DND-41 (cell line): ENCODE results near the gene GALNT18.

Experiments
- ATAC-seq: fragments of 200-7000 bp; cut with Tn5 transposase; 3 replicates; pipeline ENCODE4 v1.9.1; 2021; ENCODE audit warnings: low read depth; ENCODE audit not compliant: insufficient read depth
- DNase-seq: peaks from one replicate; pipeline ENCODE4 v3.0.0-alpha.2; 2020
- H2AFZ ChIP-seq: 2 replicates; pipeline ENCODE4 v1.6.0; 2012; ENCODE audit warnings: low read depth, low read length
- H3K27ac ChIP-seq: 2 replicates; pipeline ENCODE4 v1.5.1; 2012; ENCODE audit warnings: low read length, inconsistent platforms
- H3K27me3 ChIP-seq: fragments of 200-600 bp; sonication (generic); 2 replicates; pipeline ENCODE4 v1.6.0; 2012; ENCODE audit warnings: low read length, mild to moderate bottlenecking, inconsistent platforms; ENCODE audit not compliant: insufficient read depth, poor library complexity
- H3K36me3 ChIP-seq: 2 replicates; pipeline ENCODE4 v1.5.1; 2012; ENCODE audit warnings: low read length, inconsistent platforms; ENCODE audit not compliant: insufficient read depth
- H3K4me1 ChIP-seq: 2 replicates; pipeline ENCODE4 v1.5.1; 2012; ENCODE audit warnings: mild to moderate bottlenecking, low read length; ENCODE audit not compliant: insufficient read depth
- H3K4me2 ChIP-seq: 2 replicates; pipeline ENCODE4 v1.6.0; 2012; ENCODE audit warnings: mild to moderate bottlenecking, moderate library complexity, low read length, inconsistent platforms; ENCODE audit not compliant: insufficient read depth
- H3K4me3 ChIP-seq, 2 experiments: fragments of 200-600 bp in 1 of 2; shearing (Covaris generic) in 1 of 2; 2 replicates each; pipeline ENCODE4 v1.5.1; 2012 to 2016; ENCODE audit warnings: inconsistent platforms in 2 of 2, low read length in 2 of 2, mild to moderate bottlenecking in 2 of 2, low read depth in 1 of 2, moderate library complexity in 1 of 2
- H3K79me2 ChIP-seq: 2 replicates; pipeline ENCODE4 v1.6.0; 2012; ENCODE audit warnings: low read length, inconsistent platforms; ENCODE audit not compliant: insufficient read depth
- H3K9ac ChIP-seq: 2 replicates; pipeline ENCODE4 v1.6.0; 2012; ENCODE audit warnings: low read depth, mild to moderate bottlenecking, inconsistent platforms, low read length, moderate library complexity
- H3K9me3 ChIP-seq: 2 replicates; pipeline ENCODE4 v1.5.1; 2012; ENCODE audit warnings: low read length, moderate library complexity, mild to moderate bottlenecking, inconsistent platforms; ENCODE audit not compliant: insufficient read depth, severe bottlenecking
- H4K20me1 ChIP-seq: 2 replicates; pipeline ENCODE4 v1.6.0; 2012; ENCODE audit warnings: low read length; ENCODE audit not compliant: insufficient read depth
- CTCF ChIP-seq: IDR thresholded peaks from 2 replicates; pipeline ENCODE4 v1.5.1; 2012; ENCODE audit warnings: borderline replicate concordance, low read length, moderate library complexity, mild to moderate bottlenecking; ENCODE audit not compliant: poor library complexity, severe bottlenecking; ENCODE audit errors: extremely low read depth
- EZH2 ChIP-seq: IDR thresholded peaks from 3 replicates; pipeline ENCODE4 v1.6.1; 2012; ENCODE audit warnings: borderline replicate concordance, low read depth, mild to moderate bottlenecking, moderate library complexity, low read length, inconsistent platforms; ENCODE audit not compliant: severe bottlenecking

GALNT18 gene

GRCh38 chr11:11316651-11317230 is 305.1 kb downstream of the GALNT18 start:
- TF ChIP-seq CTCF = no peak
- TF ChIP-seq EZH2 = no peak
- Histone ChIP-seq H3K4me2 (no peak overlapping the region), H4K20me1 (no peaks in the 10 kb centered on the region), H3K9me3 (no peaks in the 10 kb centered on the region), H3K4me3 (no peak overlapping the region), H3K27me3 (no peaks in the 10 kb centered on the region), H3K79me2 (no peaks in the 10 kb centered on the region), H2AFZ (no peak overlapping the region), H3K4me1 (no peaks in the 10 kb centered on the region), H3K9ac (no peak overlapping the region), H3K27ac (no peak overlapping the region), H3K36me3 (no peaks in the 10 kb centered on the region)
- ATAC-seq = no peak
- DNase-seq = no peak

- H3K4me3 ChIP-seq = no peak overlapping the region
- no peak overlapping the region for H3K4me2 ChIP-seq
- no peaks in the 10 kb centered on the region for H4K20me1 ChIP-seq
- H3K9me3 ChIP-seq = no peaks in the 10 kb centered on the region
- no peaks in the 10 kb centered on the region for H3K4me1 ChIP-seq
- H3K27me3 ChIP-seq = no peaks in the 10 kb centered on the region
- TF ChIP-seq CTCF (no peak), EZH2 (no peak)
- no peak overlapping the region for H3K27ac ChIP-seq
- H3K79me2 ChIP-seq = no peaks in the 10 kb centered on the region
- no peaks in the 10 kb centered on the region for H3K36me3 ChIP-seq
- DNase-seq = no peak
- no peak overlapping the region for H3K9ac ChIP-seq
- no peak for ATAC-seq
- H2AFZ ChIP-seq = no peak overlapping the region
These were observed 307.7 kb downstream of the GALNT18 start for GRCh38 chr11:11313902-11314692.

- no peaks in the 10 kb centered on the region for H3K27me3 ChIP-seq
- no peak overlapping the region for H3K9ac ChIP-seq
- H3K36me3 ChIP-seq = no peaks in the 10 kb centered on the region
- H3K27ac ChIP-seq = no peak overlapping the region
- no peaks in the 10 kb centered on the region for H3K9me3 ChIP-seq
- H3K4me2 ChIP-seq = no peak overlapping the region
- H2AFZ ChIP-seq = no peak overlapping the region
- no peaks in the 10 kb centered on the region for H3K4me1 ChIP-seq
- no peaks in the 10 kb centered on the region for H3K79me2 ChIP-seq
- TF ChIP-seq EZH2 (no peak), CTCF (no peak)
- no peak overlapping the region for H3K4me3 ChIP-seq
- H4K20me1 ChIP-seq = no peaks in the 10 kb centered on the region
- DNase-seq (no peak), ATAC-seq (no peak)
These were observed 308.4 kb downstream of the GALNT18 start for GRCh38 chr11:11313426-11313825.

- no peak for TF ChIP-seq EZH2
- no peak for TF ChIP-seq CTCF
- Histone ChIP-seq H3K4me2 (no peak overlapping the region), H3K4me1 (no peaks in the 10 kb centered on the region), H4K20me1 (no peaks in the 10 kb centered on the region), H3K4me3 (no peak overlapping the region), H3K9ac (no peak overlapping the region), H3K27ac (no peak overlapping the region), H3K79me2 (no peaks in the 10 kb centered on the region), H3K9me3 (no peaks in the 10 kb centered on the region), H3K27me3 (no peaks in the 10 kb centered on the region), H3K36me3 (no peaks in the 10 kb centered on the region), H2AFZ (no peak overlapping the region)
- DNase-seq = no peak
- ATAC-seq = no peak
These were observed 309.1 kb downstream of the GALNT18 start for GRCh38 chr11:11312738-11313137.
